ENCODE results near the gene CCDC88B.
A peak's percentile ranks its signal among the peaks of the same experiment; 100 is the strongest.

DNA sequence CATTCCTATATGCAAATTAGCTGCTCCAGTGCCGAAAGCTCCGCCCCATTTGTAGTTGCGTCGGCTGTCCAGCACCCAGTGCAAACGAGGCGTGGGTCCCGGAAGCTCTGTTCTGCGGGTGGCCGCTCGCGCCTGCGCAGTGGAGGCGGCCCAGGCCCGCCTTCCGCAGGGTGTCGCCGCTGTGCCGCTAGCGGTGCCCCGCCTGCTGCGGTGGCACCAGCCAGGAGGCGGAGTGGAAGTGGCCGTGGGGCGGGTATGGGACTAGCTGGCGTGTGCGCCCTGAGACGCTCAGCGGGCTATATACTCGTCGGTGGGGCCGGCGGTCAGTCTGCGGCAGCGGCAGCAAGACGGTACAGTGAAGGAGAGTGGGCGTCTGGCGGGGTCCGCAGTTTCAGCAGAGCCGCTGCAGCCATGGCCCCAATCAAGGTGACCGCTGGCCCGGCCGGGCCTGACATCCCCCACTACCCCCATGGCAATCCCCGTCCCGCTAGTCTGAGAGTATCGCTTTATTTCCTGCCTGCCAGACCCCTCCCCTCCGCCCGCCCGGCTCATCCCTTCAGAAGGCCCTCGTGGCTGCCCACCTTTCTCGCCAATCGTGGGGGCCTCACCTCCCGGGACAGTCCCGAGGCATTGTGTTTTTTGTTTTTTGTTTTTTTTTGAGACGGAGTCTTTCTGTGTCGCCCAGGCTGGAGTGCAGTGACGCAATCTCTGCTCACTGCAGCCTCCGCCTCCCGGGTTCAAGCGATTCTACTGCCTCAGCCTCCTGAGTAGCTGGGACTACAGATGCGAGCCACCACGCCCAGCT, 21.8 kb upstream of the CCDC88B start, which contains the start of gene PRDX5:
- peak; percentile 34 to 94 (median 58) for TF ChIP-seq CTCF (IDR thresholded peaks at IDR 0.05)
- peak in 3 of 4 donors; percentile 91 to 94 (median 92) for TF ChIP-seq POLR2A (IDR thresholded peaks at IDR 0.05)

Data from esophagus squamous epithelium (tissue), 4 donors.